NB4 (cell line): Measurements from ENCODE around the gene SH2B3.

Source experiments
- DNase-seq: peaks from one replicate; pipeline ENCODE4 v3.0.0; 2010; ENCODE audit warnings: low read depth
- H3K4me3 ChIP-seq: one replicate; pipeline ENCODE4 v1.5.1; 2011; ENCODE audit warnings: mild to moderate bottlenecking, low read depth, low read length, moderate library complexity
- MYC ChIP-seq: IDR thresholded peaks from 2 replicates; pipeline ENCODE4 v1.6.1; 2011; ENCODE audit warnings: low read depth, low read length
- POLR2A ChIP-seq: IDR thresholded peaks from 2 replicates; pipeline ENCODE4 v1.6.1; 2011; ENCODE audit warnings: mild to moderate bottlenecking; ENCODE audit not compliant: insufficient read length; ENCODE audit errors: extremely low read depth
- TF ChIP-seq, protein P1 (sequence below): IDR thresholded peaks from 2 replicates; pipeline ENCODE4 v1.6.1; 2011; ENCODE audit warnings: low read depth, low read length
- TF ChIP-seq, protein P2 (sequence below): IDR thresholded peaks from one replicate; pipeline ENCODE4 v1.5.1; 2012; ENCODE audit warnings: low read depth, low read length

Gene SH2B3

DNA sequence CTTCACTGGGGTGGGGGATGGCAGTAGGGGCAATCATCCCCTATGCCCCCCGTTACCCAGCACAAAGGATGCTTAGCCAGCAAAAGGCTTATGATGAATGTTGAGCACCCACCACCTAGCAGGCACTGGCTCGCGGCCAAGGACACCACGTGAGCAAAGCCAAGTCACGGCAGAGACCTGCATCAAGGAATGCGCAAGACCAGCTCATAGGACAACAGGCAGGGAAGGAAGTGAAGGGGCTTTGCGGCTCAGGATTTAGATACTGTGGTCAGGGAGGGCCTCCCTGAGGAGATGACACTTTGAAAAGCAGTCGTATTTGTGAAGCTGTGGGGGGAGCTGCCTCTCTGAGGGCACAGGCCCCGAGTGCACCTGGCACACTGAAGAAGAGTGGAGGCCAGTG, 32.8 kb downstream of the SH2B3 start:
- peak; percentile 99 for DNase-seq
- H3K4me3 ChIP-seq: no peak overlapping the region
- no peak for TF ChIP-seq MYC
- TF ChIP-seq, protein P1, sequence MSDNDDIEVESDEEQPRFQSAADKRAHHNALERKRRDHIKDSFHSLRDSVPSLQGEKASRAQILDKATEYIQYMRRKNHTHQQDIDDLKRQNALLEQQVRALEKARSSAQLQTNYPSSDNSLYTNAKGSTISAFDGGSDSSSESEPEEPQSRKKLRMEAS: peak; percentile 86
- no peak for TF ChIP-seq POLR2A
- TF ChIP-seq, protein P2, sequence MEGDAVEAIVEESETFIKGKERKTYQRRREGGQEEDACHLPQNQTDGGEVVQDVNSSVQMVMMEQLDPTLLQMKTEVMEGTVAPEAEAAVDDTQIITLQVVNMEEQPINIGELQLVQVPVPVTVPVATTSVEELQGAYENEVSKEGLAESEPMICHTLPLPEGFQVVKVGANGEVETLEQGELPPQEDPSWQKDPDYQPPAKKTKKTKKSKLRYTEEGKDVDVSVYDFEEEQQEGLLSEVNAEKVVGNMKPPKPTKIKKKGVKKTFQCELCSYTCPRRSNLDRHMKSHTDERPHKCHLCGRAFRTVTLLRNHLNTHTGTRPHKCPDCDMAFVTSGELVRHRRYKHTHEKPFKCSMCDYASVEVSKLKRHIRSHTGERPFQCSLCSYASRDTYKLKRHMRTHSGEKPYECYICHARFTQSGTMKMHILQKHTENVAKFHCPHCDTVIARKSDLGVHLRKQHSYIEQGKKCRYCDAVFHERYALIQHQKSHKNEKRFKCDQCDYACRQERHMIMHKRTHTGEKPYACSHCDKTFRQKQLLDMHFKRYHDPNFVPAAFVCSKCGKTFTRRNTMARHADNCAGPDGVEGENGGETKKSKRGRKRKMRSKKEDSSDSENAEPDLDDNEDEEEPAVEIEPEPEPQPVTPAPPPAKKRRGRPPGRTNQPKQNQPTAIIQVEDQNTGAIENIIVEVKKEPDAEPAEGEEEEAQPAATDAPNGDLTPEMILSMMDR: no peak

DNA sequence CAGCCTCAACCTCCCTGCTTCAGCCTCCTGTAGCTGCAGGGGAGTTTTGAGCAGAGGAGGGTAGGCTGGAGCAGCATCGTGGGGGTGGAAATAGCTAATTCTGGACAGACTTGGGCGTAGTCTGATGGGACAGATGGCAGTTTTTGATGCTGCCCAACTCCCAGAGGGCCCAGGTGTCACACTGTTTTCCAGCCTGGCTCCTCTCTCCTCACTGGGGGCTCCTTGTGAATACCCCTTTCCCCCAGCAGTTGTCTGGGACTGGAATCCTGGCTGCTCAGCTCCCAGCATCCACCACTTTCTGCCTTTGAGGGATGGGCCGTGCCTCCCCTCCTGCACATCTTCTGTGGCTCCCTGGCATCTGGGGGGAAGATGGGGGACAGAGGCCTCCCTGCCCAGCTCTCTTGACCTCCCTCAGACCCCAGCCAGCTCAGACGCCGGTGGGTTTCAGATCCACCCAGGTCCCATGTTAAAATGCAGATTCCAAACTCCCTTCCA, 34.0 kb downstream of the SH2B3 start:
- no peak overlapping the region for H3K4me3 ChIP-seq
- TF ChIP-seq POLR2A: no peak
- DNase-seq: no peak

DNA sequence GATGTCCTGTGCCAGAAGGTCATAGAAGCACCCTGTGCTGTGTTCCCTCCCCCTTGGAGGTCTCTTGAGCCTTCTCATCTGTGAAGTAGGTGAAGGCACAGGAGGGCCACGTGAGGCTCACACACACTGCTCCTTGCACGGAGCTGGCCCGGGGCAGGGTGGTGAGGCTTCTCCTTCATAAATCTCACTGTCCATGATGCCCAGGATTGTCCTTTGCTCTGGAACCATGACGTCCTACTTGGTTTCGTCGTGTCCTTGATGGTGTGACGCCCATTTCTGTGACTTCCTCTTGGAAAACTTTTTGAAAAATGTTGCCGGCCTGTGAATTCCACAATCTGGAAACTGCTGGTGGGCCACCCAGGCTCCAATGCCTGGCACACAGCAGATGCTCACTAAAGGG, 34.4 kb downstream of the SH2B3 start:
- no peak overlapping the region for H3K4me3 ChIP-seq
- no peak for TF ChIP-seq MYC
- TF ChIP-seq, protein P1: no peak
- TF ChIP-seq POLR2A: no peak
- TF ChIP-seq, protein P2: no peak
- no peak for DNase-seq

DNA sequence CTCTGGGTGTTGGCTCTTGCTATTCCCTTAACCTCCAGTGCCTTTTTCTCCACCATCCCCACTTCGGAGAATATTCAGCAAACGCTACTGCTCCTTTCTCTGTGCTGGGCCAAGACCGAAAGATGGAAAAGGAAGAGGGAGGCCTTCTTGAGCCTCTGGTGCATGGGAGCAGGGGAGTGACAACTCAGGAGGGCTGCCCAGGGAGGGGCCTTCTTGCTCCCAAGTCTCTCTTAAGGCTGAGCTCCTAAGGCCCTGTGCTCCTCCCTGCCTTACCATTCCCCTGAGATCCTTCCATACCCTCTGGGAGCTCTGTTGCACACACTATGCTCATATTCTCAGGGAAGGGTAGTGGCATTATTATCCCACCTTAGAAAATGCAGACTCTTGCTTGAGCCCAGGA, 34.9 kb downstream of the SH2B3 start:
- no peak overlapping the region for H3K4me3 ChIP-seq
- TF ChIP-seq, protein P1: no peak
- no peak for TF ChIP-seq POLR2A
- TF ChIP-seq, protein P2: no peak
- TF ChIP-seq MYC: no peak
- DNase-seq: no peak

DNA sequence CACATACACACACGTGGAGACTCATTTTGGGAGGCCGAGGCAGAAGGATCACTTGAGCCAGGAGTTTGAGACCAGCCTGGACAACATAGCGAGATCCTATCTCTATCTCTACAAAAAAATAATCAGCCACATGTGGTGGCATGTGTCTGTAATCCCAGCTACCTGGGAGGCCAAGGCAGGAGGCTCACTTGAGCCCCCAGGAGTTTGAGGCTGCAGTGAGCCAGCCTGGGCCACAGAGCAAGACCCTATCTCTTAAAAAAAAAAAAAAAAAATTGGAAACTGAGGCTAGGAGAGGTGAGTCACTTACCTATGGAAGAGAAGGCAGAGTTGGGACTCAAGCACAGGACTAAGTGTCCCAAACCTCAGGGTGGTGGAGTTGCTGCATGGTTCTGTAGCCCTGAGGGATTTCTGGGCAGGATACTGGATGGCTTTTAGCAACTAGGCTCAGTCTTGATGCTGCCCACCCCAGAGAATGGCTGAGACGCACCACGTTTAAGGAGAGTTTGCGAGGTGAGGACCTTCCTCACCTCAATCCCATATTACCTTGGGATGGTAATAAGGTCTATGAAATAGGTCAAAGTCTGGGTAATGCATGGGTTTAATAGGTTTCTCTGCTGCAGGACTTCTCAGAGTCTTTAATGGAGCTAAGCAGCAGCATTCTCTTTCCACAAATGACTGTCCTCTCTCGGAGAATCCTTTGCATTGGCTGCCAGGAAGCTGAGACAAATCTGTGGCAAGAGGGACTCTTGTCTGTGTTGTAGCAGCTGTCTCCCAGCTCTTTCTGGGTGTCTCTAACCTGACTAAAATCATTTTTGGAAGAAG, 35.6 kb downstream of the SH2B3 start:
- no peak overlapping the region for H3K4me3 ChIP-seq
- DNase-seq: no peak
- TF ChIP-seq, protein P1: no peak
- TF ChIP-seq MYC (no peak), POLR2A (no peak)
- TF ChIP-seq, protein P2: no peak

DNA sequence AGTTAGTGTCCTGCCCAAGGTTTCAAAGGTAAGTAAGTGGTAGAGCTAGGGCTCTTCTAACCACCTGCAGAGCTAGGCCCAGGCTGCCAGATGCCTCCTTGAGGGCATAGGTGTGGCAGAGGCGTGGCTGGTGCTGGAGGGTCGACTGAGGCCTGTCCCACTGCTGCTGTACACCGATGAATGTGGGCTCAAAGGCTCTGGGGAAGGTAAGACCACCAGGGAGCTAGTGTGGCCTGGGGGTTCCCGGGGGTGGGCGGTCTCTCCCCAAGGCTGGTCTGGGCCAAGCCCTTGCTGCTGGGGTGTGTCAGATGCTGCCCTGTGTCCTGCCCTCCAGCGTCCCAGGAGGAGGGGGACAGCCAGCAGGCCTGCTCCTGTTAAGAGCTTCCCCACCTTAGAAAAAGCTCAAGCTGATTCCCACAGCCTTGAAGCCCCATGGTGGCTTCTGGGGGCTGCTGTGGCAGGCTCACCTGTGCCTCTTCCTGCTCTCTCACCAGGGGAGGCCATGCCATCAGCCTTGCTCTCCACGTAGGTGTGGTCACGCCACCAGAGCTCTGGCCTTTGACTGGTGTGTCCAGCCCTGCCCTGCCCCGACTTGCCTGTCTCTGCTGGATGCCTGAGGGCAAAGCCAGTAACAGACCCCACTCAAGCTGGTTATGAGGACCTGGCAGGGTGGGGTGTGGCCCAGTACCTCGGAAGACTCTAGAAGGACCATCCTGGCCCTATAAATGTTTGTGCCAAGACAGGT, 36.8 kb downstream of the SH2B3 start:
- TF ChIP-seq MYC: no peak
- TF ChIP-seq, protein P2: no peak
- TF ChIP-seq, protein P1: no peak
- no peak for TF ChIP-seq POLR2A

More for the DNA sequence above, 36.8 kb downstream of the SH2B3 start:
- DNase-seq: no peak
- H3K4me3 ChIP-seq: no peak overlapping the region
